SK-N-MC (cell line): ENCODE results near the gene GPX3.

Source experiments
- EZH2 ChIP-seq: fragments of 200-600 bp; sonication (generic); IDR thresholded peaks from one replicate; pipeline ENCODE4 v1.6.1; 2017; ENCODE audit warnings: antibody characterized with exemption
- POLR2AphosphoS5 ChIP-seq: IDR thresholded peaks from 2 replicates; pipeline ENCODE4 v1.6.1; 2012; ENCODE audit warnings: mild to moderate bottlenecking, low read depth, low read length, borderline replicate concordance

GRCh38 chr5:151067632-151068432, 47.4 kb downstream of the GPX3 start:
- TF ChIP-seq EZH2 (no peak), POLR2AphosphoS5 (no peak)
